Activated CD8-positive, alpha-beta memory T cell treated with anti-CD3 and anti-CD28 coated beads, Interleukin-2, amount 10 ng/mL, durations not matched to agents 7 days and 5 days (primary cell): ENCODE measurements around the gene PIGC. TPM values are rescaled to one million over a fixed set of nuclear protein-coding genes. Genes with fewer than 3 reads are reported as not detected.

ENCODE experiments used
- ATAC-seq: fragments of 150-1000 bp; cut with Tn5 transposase; one replicate; pipeline ENCODE4 v1.10.0; 2021; ENCODE audit warnings: moderate library complexity
- CTCF ChIA-PET: fragments of 350-600 bp; sonication (Branson Sonifier 250); formaldehyde crosslinking; loops from one replicate; lab custom pipeline; 2021; ENCODE audit warnings: antibody characterized with exemption; lab: Charles Lee
- DNase-seq: peaks from one replicate; pipeline ENCODE4 v3.0.0-alpha.2; 2020
- H3K27ac Mint-ChIP-seq: one replicate; pipeline ENCODE4 v1.8.0; 2021; ENCODE audit warnings: mild to moderate bottlenecking, mixed read lengths
- H3K27me3 Mint-ChIP-seq: one replicate; pipeline ENCODE4 v1.8.0; 2021; ENCODE audit warnings: mixed read lengths
- H3K36me3 Mint-ChIP-seq: one replicate; pipeline ENCODE4 v1.8.0; 2021; ENCODE audit warnings: mild to moderate bottlenecking, mixed read lengths
- H3K4me1 Mint-ChIP-seq: one replicate; pipeline ENCODE4 v1.8.0; 2021; ENCODE audit warnings: mixed read lengths
- H3K4me3 Mint-ChIP-seq: one replicate; pipeline ENCODE4 v1.8.0; 2021; ENCODE audit warnings: mild to moderate bottlenecking, moderate library complexity, mixed read lengths
- H3K9me3 Mint-ChIP-seq: one replicate; pipeline ENCODE4 v1.8.0; 2022; ENCODE audit warnings: low read depth, mixed read lengths
- total RNA-seq, 2 experiments: library from RNA; stranded (reverse); gene quantifications; one replicate each; pipeline ENCODE4 v1.2.3, GENCODE V29; 2021

PIGC gene
- total RNA-seq, 2 experiments from 2014 or later = 20.9 to 23.8 TPM

GRCh38 chr1:172476218-172476811, 32.4 kb upstream of the PIGC start:
- ATAC-seq (no peak), DNase-seq (no peak)
- no peak overlapping the region for H3K27ac Mint-ChIP-seq
- H3K36me3 Mint-ChIP-seq = no peaks in the 10 kb centered on the region
- no peaks in the 10 kb centered on the region for H3K9me3 Mint-ChIP-seq
- peaks cover 14% of the 10 kb centered on the region for H3K27me3 Mint-ChIP-seq
- H3K4me1 Mint-ChIP-seq = no peaks in the 10 kb centered on the region
- no peak overlapping the region for H3K4me3 Mint-ChIP-seq
- CTCF ChIA-PET = no interaction called here

- Mint-ChIP-seq H3K4me1 (no peaks in the 10 kb centered on the region), H3K4me3 (no peak overlapping the region), H3K36me3 (no peaks in the 10 kb centered on the region), H3K9me3 (no peaks in the 10 kb centered on the region), H3K27me3 (peaks cover 15% of the 10 kb centered on the region), H3K27ac (no peak overlapping the region)
- DNase-seq (no peak), ATAC-seq (no peak)
- CTCF ChIA-PET = interaction anchor here (0.6 to 1.5 kb wide), 2 partner anchors 38 to 1674 kb away, joined by 3 to 4 read pairs; no protein-coding TSS in a partner anchor
These were observed 30.0 kb upstream of the PIGC start for GRCh38 chr1:172473842-172474241.

GRCh38 chr1:172473302-172473701, 29.4 kb upstream of the PIGC start:
- Mint-ChIP-seq H3K27ac (no peak overlapping the region), H3K4me3 (no peak overlapping the region), H3K9me3 (no peaks in the 10 kb centered on the region), H3K27me3 (peaks cover 20% of the 10 kb centered on the region), H3K4me1 (no peaks in the 10 kb centered on the region), H3K36me3 (no peaks in the 10 kb centered on the region)
- CTCF ChIA-PET = interaction anchor here (0.6 to 1.5 kb wide), 2 partner anchors 38 to 1675 kb away, joined by 3 to 4 read pairs; no protein-coding TSS in a partner anchor
- DNase-seq (no peak), ATAC-seq (no peak)

- DNase-seq (no peak), ATAC-seq (no peak)
- CTCF ChIA-PET = interaction anchor here (1.5 kb wide), 1 partner anchor 39 kb away, joined by 3 read pairs; no protein-coding TSS in a partner anchor
- Mint-ChIP-seq H3K27me3 (peaks cover 21% of the 10 kb centered on the region), H3K36me3 (no peaks in the 10 kb centered on the region), H3K27ac (no peak overlapping the region), H3K9me3 (no peaks in the 10 kb centered on the region), H3K4me3 (no peak overlapping the region), H3K4me1 (no peaks in the 10 kb centered on the region)
These were observed 28.6 kb upstream of the PIGC start for GRCh38 chr1:172472495-172472894.

GRCh38 chr1:172471666-172472065, 27.8 kb upstream of the PIGC start:
- ATAC-seq (no peak), DNase-seq (no peak)
- Mint-ChIP-seq H3K4me1 (no peaks in the 10 kb centered on the region), H3K27ac (no peak overlapping the region), H3K4me3 (no peak overlapping the region), H3K9me3 (no peaks in the 10 kb centered on the region), H3K36me3 (no peaks in the 10 kb centered on the region), H3K27me3 (peaks cover 21% of the 10 kb centered on the region)
- CTCF ChIA-PET = no interaction called here

- no peak for DNase-seq
- peaks cover 21% of the 10 kb centered on the region for H3K27me3 Mint-ChIP-seq
- H3K4me3 Mint-ChIP-seq = no peak overlapping the region
- no peaks in the 10 kb centered on the region for H3K36me3 Mint-ChIP-seq
- no peaks in the 10 kb centered on the region for H3K9me3 Mint-ChIP-seq
- peaks cover 3% of the 10 kb centered on the region for H3K4me1 Mint-ChIP-seq
- H3K27ac Mint-ChIP-seq = no peak overlapping the region
- CTCF ChIA-PET = no interaction called here
- ATAC-seq = no peak
These were observed 26.3 kb upstream of the PIGC start for GRCh38 chr1:172470149-172470548.

GRCh38 chr1:172469717-172470116, 25.8 kb upstream of the PIGC start:
- ATAC-seq = no peak
- no peaks in the 10 kb centered on the region for H3K36me3 Mint-ChIP-seq
- CTCF ChIA-PET = no interaction called here
- peaks cover 21% of the 10 kb centered on the region for H3K27me3 Mint-ChIP-seq
- H3K27ac Mint-ChIP-seq = no peak overlapping the region
- H3K4me1 Mint-ChIP-seq = peaks cover 4% of the 10 kb centered on the region
- H3K9me3 Mint-ChIP-seq = no peaks in the 10 kb centered on the region
- H3K4me3 Mint-ChIP-seq = no peak overlapping the region
- DNase-seq = no peak

- DNase-seq (no peak), ATAC-seq (no peak)
- Mint-ChIP-seq H3K4me1 (peaks cover 12% of the 10 kb centered on the region), H3K9me3 (no peaks in the 10 kb centered on the region), H3K4me3 (no peak overlapping the region), H3K36me3 (no peaks in the 10 kb centered on the region), H3K27ac (no peak overlapping the region), H3K27me3 (peaks cover 20% of the 10 kb centered on the region)
- CTCF ChIA-PET = no interaction called here
These were observed 24.4 kb upstream of the PIGC start for GRCh38 chr1:172468296-172468695.

- Mint-ChIP-seq H3K4me1 (peaks cover 12% of the 10 kb centered on the region), H3K4me3 (no peak overlapping the region), H3K27me3 (peaks cover 16% of the 10 kb centered on the region), H3K9me3 (no peaks in the 10 kb centered on the region), H3K36me3 (no peaks in the 10 kb centered on the region), H3K27ac (no peak overlapping the region)
- CTCF ChIA-PET = no interaction called here
- no peak for DNase-seq
- no peak for ATAC-seq
These were observed 23.6 kb upstream of the PIGC start for GRCh38 chr1:172467446-172467845.

- no peaks in the 10 kb centered on the region for H3K36me3 Mint-ChIP-seq
- CTCF ChIA-PET = no interaction called here
- H3K4me3 Mint-ChIP-seq = no peak overlapping the region
- peaks cover 12% of the 10 kb centered on the region for H3K4me1 Mint-ChIP-seq
- H3K27ac Mint-ChIP-seq = no peak overlapping the region
- ATAC-seq = no peak
- DNase-seq = no peak
- H3K9me3 Mint-ChIP-seq = no peaks in the 10 kb centered on the region
- H3K27me3 Mint-ChIP-seq = peaks cover 11% of the 10 kb centered on the region
These were observed 23.0 kb upstream of the PIGC start for GRCh38 chr1:172466795-172467407.

GRCh38 chr1:172465617-172466016, 21.7 kb upstream of the PIGC start:
- no peaks in the 10 kb centered on the region for H3K9me3 Mint-ChIP-seq
- CTCF ChIA-PET = no interaction called here
- DNase-seq (no peak), ATAC-seq (no peak)
- H3K4me3 Mint-ChIP-seq = no peak overlapping the region
- peaks cover 12% of the 10 kb centered on the region for H3K27me3 Mint-ChIP-seq
- H3K4me1 Mint-ChIP-seq = peaks cover 12% of the 10 kb centered on the region
- no peak overlapping the region for H3K27ac Mint-ChIP-seq
- H3K36me3 Mint-ChIP-seq = no peaks in the 10 kb centered on the region

GRCh38 chr1:172460887-172461315, 17.0 kb upstream of the PIGC start:
- CTCF ChIA-PET = interaction anchor here (1.1 kb wide), 1 partner anchor 61 kb away, joined by 3 read pairs; no protein-coding TSS in a partner anchor
- Mint-ChIP-seq H3K27me3 (peaks cover 12% of the 10 kb centered on the region), H3K4me1 (peaks cover 12% of the 10 kb centered on the region), H3K4me3 (no peak overlapping the region), H3K9me3 (no peaks in the 10 kb centered on the region), H3K27ac (no peak overlapping the region), H3K36me3 (no peaks in the 10 kb centered on the region)
- no peak for ATAC-seq
- DNase-seq = no peak

GRCh38 chr1:172460177-172460576, 16.3 kb upstream of the PIGC start:
- H3K4me1 Mint-ChIP-seq = peaks cover 9% of the 10 kb centered on the region
- no peak overlapping the region for H3K4me3 Mint-ChIP-seq
- no peak for ATAC-seq
- no peak for DNase-seq
- no peak overlapping the region for H3K27ac Mint-ChIP-seq
- CTCF ChIA-PET = no interaction called here
- H3K9me3 Mint-ChIP-seq = no peaks in the 10 kb centered on the region
- peaks cover 12% of the 10 kb centered on the region for H3K27me3 Mint-ChIP-seq
- H3K36me3 Mint-ChIP-seq = no peaks in the 10 kb centered on the region

GRCh38 chr1:172457479-172458130, 13.7 kb upstream of the PIGC start:
- H3K4me3 Mint-ChIP-seq = no peak overlapping the region
- H3K9me3 Mint-ChIP-seq = no peaks in the 10 kb centered on the region
- peaks cover 3% of the 10 kb centered on the region for H3K4me1 Mint-ChIP-seq
- no peak overlapping the region for H3K27ac Mint-ChIP-seq
- peaks cover 10% of the 10 kb centered on the region for H3K27me3 Mint-ChIP-seq
- DNase-seq (no peak), ATAC-seq (no peak)
- H3K36me3 Mint-ChIP-seq = no peaks in the 10 kb centered on the region
- CTCF ChIA-PET = no interaction called here
